Measurements from ENCODE around the gene PCSK5. TPM values are rescaled to one million over a fixed set of nuclear protein-coding genes. Genes with fewer than 3 reads are reported as not detected.

The PCSK5 gene
- polyA plus RNA-seq, 1 experiment, result 0.74 TPM

DNA sequence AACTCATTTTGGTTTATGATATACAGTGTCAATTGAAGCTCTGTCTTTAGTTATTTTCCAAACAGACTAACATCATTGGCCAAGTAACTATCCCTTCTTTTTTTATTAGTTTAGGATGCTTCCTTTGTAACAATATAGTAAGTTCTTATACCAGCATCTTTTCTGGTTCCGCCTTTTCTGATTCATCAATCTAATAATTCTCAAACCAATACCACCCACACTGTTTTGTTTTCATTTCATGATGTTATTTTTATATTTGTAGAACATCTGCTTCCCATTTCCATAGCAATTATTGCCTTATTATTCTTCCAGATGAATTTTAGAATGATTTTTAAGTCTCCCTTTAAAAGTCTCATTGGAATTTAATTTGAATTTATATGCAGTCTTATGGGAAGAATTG is 285.7 kb downstream of the PCSK5 start:
- ChIA-PET POLR2A (no interaction called here), CTCF (interaction anchor here (1.8 kb wide), 1 partner anchor 13 kb away, joined by 7 read pairs; no protein-coding TSS in a partner anchor)
- DNase-seq (ENCODE audit: low read depth), result no peak
- H3K36me3 ChIP-seq (ENCODE audit: control insufficient read depth, insufficient read depth, low read length), result no peaks in the 10 kb centered on the region
- TF ChIP-seq, protein P1, sequence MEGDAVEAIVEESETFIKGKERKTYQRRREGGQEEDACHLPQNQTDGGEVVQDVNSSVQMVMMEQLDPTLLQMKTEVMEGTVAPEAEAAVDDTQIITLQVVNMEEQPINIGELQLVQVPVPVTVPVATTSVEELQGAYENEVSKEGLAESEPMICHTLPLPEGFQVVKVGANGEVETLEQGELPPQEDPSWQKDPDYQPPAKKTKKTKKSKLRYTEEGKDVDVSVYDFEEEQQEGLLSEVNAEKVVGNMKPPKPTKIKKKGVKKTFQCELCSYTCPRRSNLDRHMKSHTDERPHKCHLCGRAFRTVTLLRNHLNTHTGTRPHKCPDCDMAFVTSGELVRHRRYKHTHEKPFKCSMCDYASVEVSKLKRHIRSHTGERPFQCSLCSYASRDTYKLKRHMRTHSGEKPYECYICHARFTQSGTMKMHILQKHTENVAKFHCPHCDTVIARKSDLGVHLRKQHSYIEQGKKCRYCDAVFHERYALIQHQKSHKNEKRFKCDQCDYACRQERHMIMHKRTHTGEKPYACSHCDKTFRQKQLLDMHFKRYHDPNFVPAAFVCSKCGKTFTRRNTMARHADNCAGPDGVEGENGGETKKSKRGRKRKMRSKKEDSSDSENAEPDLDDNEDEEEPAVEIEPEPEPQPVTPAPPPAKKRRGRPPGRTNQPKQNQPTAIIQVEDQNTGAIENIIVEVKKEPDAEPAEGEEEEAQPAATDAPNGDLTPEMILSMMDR (IDR thresholded peaks at IDR 0.05; ENCODE audit: insufficient read depth, low read depth, low read length), result no peak
- no peak overlapping the region for H3K4me3 ChIP-seq (ENCODE audit: low read depth, low read length)
- H3K27me3 ChIP-seq (ENCODE audit: control insufficient read depth, insufficient read depth, low read length), result no peaks in the 10 kb centered on the region

DNA sequence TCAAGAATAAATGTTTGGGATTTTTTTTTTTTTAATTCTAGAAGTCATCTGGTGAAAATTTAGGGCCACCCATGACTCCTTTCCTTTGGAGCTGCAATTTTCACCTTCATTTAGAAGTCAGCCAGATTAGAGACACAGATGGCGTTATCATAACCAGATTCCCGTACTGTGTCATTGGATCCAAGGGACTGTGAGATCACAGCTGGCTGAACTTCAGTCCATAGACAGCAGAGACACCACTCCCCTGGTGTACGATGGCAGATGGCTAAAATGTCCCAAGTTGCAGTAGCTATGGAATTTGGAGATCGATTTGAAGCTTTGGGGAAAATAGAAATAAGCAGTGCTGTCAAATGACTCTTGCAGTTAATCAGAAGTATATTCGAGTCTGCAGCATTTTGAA is 287.5 kb downstream of the PCSK5 start:
- Histone ChIP-seq H3K27me3 (ENCODE audit: control insufficient read depth, insufficient read depth, low read length) (no peaks in the 10 kb centered on the region), H3K4me3 (ENCODE audit: low read depth, low read length) (no peak overlapping the region), H3K36me3 (ENCODE audit: control insufficient read depth, insufficient read depth, low read length) (no peaks in the 10 kb centered on the region)
- DNase-seq (ENCODE audit: low read depth), result no peak
- ChIA-PET POLR2A (no interaction called here), CTCF (interaction anchor here (0.6 kb wide), 1 partner anchor 74 kb away, joined by 3 read pairs; no protein-coding TSS in a partner anchor)
- TF ChIP-seq, protein P1 (IDR thresholded peaks at IDR 0.05; ENCODE audit: insufficient read depth, low read depth, low read length), result no peak

DNA sequence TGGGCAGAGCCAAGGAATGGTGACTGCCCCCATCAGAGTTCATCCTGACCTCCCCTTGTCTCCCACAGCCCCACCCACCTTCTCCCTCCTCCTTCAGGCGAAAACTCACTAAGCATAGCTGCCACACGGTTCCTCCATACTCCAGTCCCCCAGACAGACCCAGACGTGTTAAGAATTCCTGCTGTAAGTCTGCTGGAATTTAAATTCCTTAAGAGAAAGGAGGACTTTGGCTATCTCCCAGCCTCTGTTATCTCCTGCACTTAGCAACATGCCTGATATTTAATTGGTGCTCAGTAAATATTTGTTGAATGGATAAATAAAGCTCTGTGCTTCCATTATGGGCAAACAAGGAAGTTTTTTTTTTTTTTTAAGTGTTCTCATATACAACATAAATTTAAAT is 290.1 kb downstream of the PCSK5 start:
- H3K4me3 ChIP-seq (ENCODE audit: low read depth, low read length), result no peak overlapping the region
- TF ChIP-seq, protein P1 (IDR thresholded peaks at IDR 0.05; ENCODE audit: insufficient read depth, low read depth, low read length), result no peak
- H3K27me3 ChIP-seq (ENCODE audit: control insufficient read depth, insufficient read depth, low read length), result no peaks in the 10 kb centered on the region; the same call in 1 of the 2 replicates
- ChIA-PET CTCF (interaction anchor here (0.6 to 0.7 kb wide), 2 partner anchors 24 to 1194 kb away, joined by 3 read pairs; no protein-coding TSS in a partner anchor), POLR2A (interaction anchor here (0.6 kb wide), 1 partner anchor 983 kb away, joined by 5 read pairs; no protein-coding TSS in a partner anchor)
- no peak for DNase-seq (ENCODE audit: low read depth)
- no peaks in the 10 kb centered on the region for H3K36me3 ChIP-seq (ENCODE audit: control insufficient read depth, insufficient read depth, low read length)

DNA sequence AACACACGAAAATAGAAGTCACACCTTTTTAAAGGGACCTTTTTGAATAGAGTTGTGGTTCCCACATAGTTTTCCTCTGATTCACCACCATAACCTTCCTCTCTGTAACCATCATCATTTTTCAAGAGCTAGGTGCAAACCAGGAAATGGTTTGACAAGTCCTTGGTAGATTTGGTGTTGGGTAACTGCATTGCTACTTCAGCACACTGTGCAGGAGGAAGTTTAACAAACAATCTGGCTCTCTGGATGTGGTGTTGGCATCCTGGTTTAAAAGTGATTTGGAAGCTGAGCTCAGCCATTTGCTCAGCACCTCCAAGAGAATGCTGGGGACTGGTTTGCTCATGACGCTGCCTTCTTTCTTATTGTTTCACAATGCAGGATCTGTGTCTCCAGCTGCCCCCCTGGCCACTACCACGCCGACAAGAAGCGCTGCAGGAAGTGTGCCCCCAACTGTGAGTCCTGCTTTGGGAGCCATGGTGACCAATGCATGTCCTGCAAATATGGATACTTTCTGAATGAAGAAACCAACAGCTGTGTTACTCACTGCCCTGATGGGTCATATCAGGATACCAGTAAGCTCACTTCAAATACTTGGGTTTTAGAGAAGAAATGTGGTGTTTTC is 290.7 kb downstream of the PCSK5 start:
- ChIA-PET POLR2A (no interaction called here), CTCF (interaction anchor here (0.6 to 0.7 kb wide), 2 partner anchors 24 to 279 kb away, joined by 3 read pairs; no protein-coding TSS in a partner anchor)
- H3K36me3 ChIP-seq (ENCODE audit: control insufficient read depth, insufficient read depth, low read length), result no peaks in the 10 kb centered on the region

DNA sequence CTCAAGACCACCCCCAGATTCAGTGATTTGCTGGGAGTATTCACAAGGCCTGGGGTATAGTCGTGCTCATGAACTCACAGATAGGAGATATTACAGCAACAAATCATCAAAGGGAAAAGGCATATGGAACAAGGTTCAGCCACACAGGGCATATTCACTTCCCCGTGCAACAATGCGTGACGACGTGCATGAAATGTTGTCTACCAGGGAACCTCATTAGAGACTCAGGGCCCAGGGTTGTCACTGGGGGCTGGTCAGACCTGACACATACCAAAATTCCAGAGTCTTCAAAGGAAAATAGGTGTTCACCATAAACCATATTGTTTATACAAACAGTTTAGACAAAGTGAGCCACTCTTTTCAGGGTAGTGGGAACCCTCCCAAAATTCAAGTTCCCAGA is 291.3 kb downstream of the PCSK5 start:
- CTCF ChIA-PET, result interaction anchor here (0.6 kb wide), 1 partner anchor 278 kb away, joined by 3 read pairs; no protein-coding TSS in a partner anchor
- TF ChIP-seq, protein P1 (IDR thresholded peaks at IDR 0.05; ENCODE audit: insufficient read depth, low read depth, low read length), result no peak
- POLR2A ChIA-PET, result no interaction called here

More for the DNA sequence above, 290.7 kb downstream of the PCSK5 start:
- TF ChIP-seq, protein P1 (IDR thresholded peaks at IDR 0.05; ENCODE audit: insufficient read depth, low read depth, low read length), result no peak
- DNase-seq (ENCODE audit: low read depth), result no peak
- no peaks in the 10 kb centered on the region; the same call in 1 of the 2 replicates for H3K27me3 ChIP-seq (ENCODE audit: control insufficient read depth, insufficient read depth, low read length)
- H3K4me3 ChIP-seq (ENCODE audit: low read depth, low read length), result no peak overlapping the region

More for the DNA sequence above, 291.3 kb downstream of the PCSK5 start:
- H3K4me3 ChIP-seq (ENCODE audit: low read depth, low read length), result no peak overlapping the region
- no peaks in the 10 kb centered on the region for H3K36me3 ChIP-seq (ENCODE audit: control insufficient read depth, insufficient read depth, low read length)
- H3K27me3 ChIP-seq (ENCODE audit: control insufficient read depth, insufficient read depth, low read length), result no peaks in the 10 kb centered on the region; the same call in 1 of the 2 replicates
- DNase-seq (ENCODE audit: low read depth), result no peak
